Fibroblast of the aortic adventitia (primary cell): ENCODE measurements around the gene VSTM2A. TPM values are rescaled to one million over a fixed set of nuclear protein-coding genes. Genes with fewer than 3 reads are reported as not detected.
"Not testable (repeated sequence)": the region's sequence is repeated elsewhere in the genome, so short reads cannot be mapped to it uniquely, and the experiment has no call there.

Experiments
- DNase-seq: peaks from one replicate; pipeline ENCODE4 v3.0.0-alpha.2; 2010; ENCODE audit warnings: low read depth
- H3K4me3 ChIP-seq: 2 replicates; pipeline ENCODE4 v1.5.1; 2011; ENCODE audit warnings: low read depth, mild to moderate bottlenecking, control low read depth, low read length, moderate library complexity
- CTCF ChIP-seq: IDR thresholded peaks from 2 replicates; pipeline ENCODE4 v1.5.1; 2011; ENCODE audit warnings: mild to moderate bottlenecking, low read length, control low read depth, inconsistent platforms; ENCODE audit not compliant: insufficient read depth
- total RNA-seq: library from RNA; depleted of rRNA; stranded (reverse); fragments of >200 nt; gene quantifications from 2 replicates; pipeline ENCODE4 v1.2.3, GENCODE V29; 2012; ENCODE audit warnings: low replicate concordance

Gene VSTM2A
- total RNA-seq = not detected in 2 replicates

- no peak for DNase-seq
- H3K4me3 ChIP-seq = no peak within 1 kb of the TSS
- no peak for TF ChIP-seq CTCF
Measured at GRCh38 chr7:54541669-54542625, at the start of gene VSTM2A. TSS of gene VSTM2A (plus strand) at chr7:54542375. CDS start at chr7:54542731, 356 bp downstream.

- DNase-seq, H3K4me3 ChIP-seq: not testable (repeated sequence)
Measured at GRCh38 chr7:54504531-54504930, 37.6 kb upstream of the VSTM2A start.

DNA sequence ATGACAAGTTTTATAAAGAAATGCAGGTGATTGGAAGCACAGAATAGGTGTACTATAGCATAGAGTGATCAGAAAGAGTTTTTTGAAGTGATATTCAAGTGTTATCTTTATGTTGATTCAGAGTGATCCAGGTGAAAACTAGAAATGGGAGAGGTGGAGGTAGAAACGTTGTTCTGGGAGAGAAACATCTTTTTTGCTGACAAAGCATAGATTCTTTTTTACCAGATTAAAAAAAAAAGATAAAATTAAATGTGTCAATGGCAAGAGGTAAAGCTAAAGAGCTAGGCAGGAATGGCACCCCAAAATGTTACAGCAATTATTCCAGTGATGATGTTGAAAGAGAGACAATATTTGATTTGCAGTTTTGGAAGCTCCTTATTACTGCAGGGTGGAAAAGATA, 12.6 kb upstream of the VSTM2A start:
- DNase-seq = no peak
- H3K4me3 ChIP-seq = no peak overlapping the region
- no peak for TF ChIP-seq CTCF

- DNase-seq = no peak
- no peak overlapping the region for H3K4me3 ChIP-seq
- TF ChIP-seq CTCF = no peak
Measured at GRCh38 chr7:54538122-54538521, 4.1 kb upstream of the VSTM2A start.

DNA sequence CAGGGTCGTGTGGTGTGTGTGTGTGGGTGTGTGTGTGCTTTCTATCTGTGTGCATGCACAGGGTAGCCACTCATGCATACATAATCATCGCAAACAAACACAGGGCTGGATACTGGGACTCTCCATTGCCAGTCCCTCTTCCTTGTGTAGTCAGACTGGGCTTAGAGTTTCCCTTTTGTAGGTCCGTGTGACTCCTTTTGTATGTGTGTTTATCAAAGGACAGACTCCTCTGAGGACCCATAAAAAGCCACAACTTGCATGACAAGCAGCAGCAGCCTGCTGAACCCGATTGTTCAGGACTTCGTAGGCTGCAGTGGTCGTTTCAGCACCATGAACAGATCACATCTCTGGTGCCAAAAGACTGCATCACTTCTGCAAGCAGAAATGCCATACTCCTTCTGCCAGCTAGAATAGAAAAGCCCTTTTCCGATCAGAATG, 895 bp downstream of the VSTM2A start:
- no peak overlapping the region for H3K4me3 ChIP-seq
- TF ChIP-seq CTCF = no peak
- DNase-seq = peak; percentile 20

GRCh38 chr7:54544149-54544526, 2.0 kb downstream of the VSTM2A start:
- no peak for TF ChIP-seq CTCF

GRCh38 chr7:54544527-54545240, 2.5 kb downstream of the VSTM2A start:
- TF ChIP-seq CTCF = no peak
- no peak for DNase-seq
- no peak overlapping the region for H3K4me3 ChIP-seq

More at GRCh38 chr7:54544149-54544526, 2.0 kb downstream of the VSTM2A start:
- H3K4me3 ChIP-seq = no peak overlapping the region
- no peak for DNase-seq
